HCT116 (cell line): Measurements from ENCODE around the gene SLIT1. TPM values are rescaled to one million over a fixed set of nuclear protein-coding genes. Genes with fewer than 3 reads are reported as not detected.

ENCODE experiments used
- ATAC-seq: fragments of 200-7000 bp; cut with Tn5 transposase; 2 replicates; pipeline ENCODE4 v1.9.1; 2020; ENCODE audit warnings: mild to moderate bottlenecking, moderate library complexity
- BruUV-seq: library from RNA; stranded (reverse); fragments of 400-500 nt; replicated peaks from 2 replicates; lab custom pipeline; 2021; lab: Mats Ljungman, UMichigan
- CTCF ChIA-PET: fragments of 300-600 bp; sonication (Branson Sonifier 250); formaldehyde crosslinking; loops from one replicate; lab custom pipeline; 2021; ENCODE audit warnings: antibody characterized with exemption; lab: Charles Lee
- POLR2A ChIA-PET: fragments of 300-600, 350-600 bp; sonication (Branson Sonifier 250); formaldehyde crosslinking; loops from one replicate; lab custom pipeline; 2021; ENCODE audit warnings: antibody characterized with exemption; lab: Charles Lee
- RAD21 ChIA-PET, 2 experiments: fragments of 300-600 bp; sonication (Branson Sonifier 250); formaldehyde crosslinking; loops; one replicate each; lab custom pipeline; 2023; ENCODE audit warnings: low total read pairs in 2 of 2; ENCODE audit not compliant: uncharacterized antibody in 2 of 2, unreplicated experiment in 2 of 2, low non-redundant PET in 1 of 2; lab: Charles Lee
- DNase-seq: peaks from one replicate; pipeline ENCODE4 v3.0.0-alpha.2; 2010; ENCODE audit warnings: low read depth, low spot score
- H2AFZ ChIP-seq: fragments of 200-600 bp; shearing (Covaris generic), sonication (generic); 2 replicates; pipeline ENCODE4 v1.6.1; 2017; ENCODE audit warnings: low read depth, mixed run types, mixed read lengths, antibody characterized with exemption, low read length; ENCODE audit not compliant: poor library complexity, severe bottlenecking
- H3K27ac ChIP-seq: 2 replicates; pipeline ENCODE4 v1.5.1; 2012; ENCODE audit warnings: low read depth, low read length
- H3K27me3 ChIP-seq: fragments of 200-600 bp; sonication (generic); 2 replicates; pipeline ENCODE4 v1.6.1; 2016; ENCODE audit warnings: mixed run types, low read length, mixed read lengths; ENCODE audit not compliant: insufficient read depth
- H3K36me3 ChIP-seq, 2 experiments: fragments of 200-500 bp in 1 of 2; fragments of 200-600 bp in 1 of 2; sonication (Bioruptor generic) in 1 of 2; sonication (generic) in 1 of 2; 2 replicates each; pipeline versions ENCODE4 v1.5.1 to v1.6.1; 2014 to 2016; ENCODE audit warnings: low read length in 2 of 2, inconsistent platforms in 1 of 2, mixed read lengths in 1 of 2, mixed run types in 1 of 2; ENCODE audit not compliant: insufficient read depth in 2 of 2, control insufficient read depth in 1 of 2
- H3K4me1 ChIP-seq, 2 experiments: fragments of 200-600 bp in 1 of 2; sonication (generic) in 1 of 2; 2 replicates each; pipeline versions ENCODE4 v1.5.1 to v1.6.1; 2012 to 2017; ENCODE audit warnings: low read length in 2 of 2, inconsistent platforms in 1 of 2, mild to moderate bottlenecking in 1 of 2, mixed read lengths in 1 of 2, mixed run types in 1 of 2, moderate library complexity in 1 of 2; ENCODE audit not compliant: insufficient read depth in 2 of 2, control insufficient read depth in 1 of 2
- H3K4me2 ChIP-seq: fragments of 200-600 bp; sonication (generic); 2 replicates; pipeline ENCODE4 v1.6.1; 2017; ENCODE audit warnings: mixed run types, low read length, mixed read lengths
- H3K4me3 ChIP-seq, 2 experiments: fragments of 200-600 bp in 1 of 2; sonication (generic) in 1 of 2; replicated peaks in 1 of 2; 2 replicates each; pipeline ENCODE4 v1.5.1; 2011 to 2016; ENCODE audit warnings: low read length in 2 of 2, control low read depth in 1 of 2, low read depth in 1 of 2, mild to moderate bottlenecking in 1 of 2, mixed read lengths in 1 of 2, mixed run types in 1 of 2
- H3K79me2 ChIP-seq: fragments of 200-600 bp; sonication (generic); 2 replicates; pipeline ENCODE4 v1.6.1; 2017; ENCODE audit warnings: mild to moderate bottlenecking, mixed run types, low read length, moderate library complexity, mixed read lengths; ENCODE audit not compliant: insufficient read depth
- H3K9ac ChIP-seq: fragments of 200-600 bp; sonication (generic); 2 replicates; pipeline ENCODE4 v1.6.1; 2016; ENCODE audit warnings: low read length, mixed read lengths
- H3K9me2 ChIP-seq: fragments of 200-600 bp; sonication (generic), shearing (Covaris generic); 2 replicates; pipeline ENCODE4 v1.6.1; 2017; ENCODE audit warnings: mixed run types, mild to moderate bottlenecking, moderate library complexity; ENCODE audit not compliant: insufficient read depth
- H3K9me3 ChIP-seq, 2 experiments: fragments of 200-500 bp in 1 of 2; fragments of 200-600 bp in 1 of 2; sonication (Bioruptor generic) in 1 of 2; sonication (generic) in 1 of 2; 2 replicates each; pipeline ENCODE4 v1.6.1; 2014 to 2017; ENCODE audit warnings: low read length in 2 of 2, mixed read lengths in 2 of 2, inconsistent platforms in 1 of 2, low read depth in 1 of 2, mild to moderate bottlenecking in 1 of 2, mixed run types in 1 of 2, moderate library complexity in 1 of 2; ENCODE audit not compliant: control insufficient read depth in 1 of 2, insufficient read depth in 1 of 2
- H4K20me1 ChIP-seq: fragments of 200-600 bp; sonication (generic), shearing (Covaris generic); 2 replicates; pipeline ENCODE4 v1.6.1; 2017; ENCODE audit warnings: mixed run types, mild to moderate bottlenecking, moderate library complexity; ENCODE audit not compliant: insufficient read depth
- CTCF ChIP-seq, 3 experiments: fragments of 200-600 bp in 1 of 3; sonication (generic) in 1 of 3; IDR thresholded peaks in 2 of 3; conservative IDR thresholded peaks in 1 of 3; 2 replicates each; pipeline ENCODE4 v1.5.1; 2012 to 2017; ENCODE audit warnings: low read depth in 2 of 3, low read length in 2 of 3, antibody characterized with exemption in 1 of 3, borderline replicate concordance in 1 of 3, control low read depth in 1 of 3, mild to moderate bottlenecking in 1 of 3, mixed read lengths in 1 of 3, mixed run types in 1 of 3, moderate library complexity in 1 of 3; ENCODE audit not compliant: insufficient read depth in 1 of 3
- EGR1 ChIP-seq: IDR thresholded peaks from 2 replicates; pipeline ENCODE4 v1.6.1; 2012; ENCODE audit warnings: low read depth
- ELF1 ChIP-seq: IDR thresholded peaks from 2 replicates; pipeline ENCODE4 v1.6.1; 2012; ENCODE audit warnings: low read depth, borderline replicate concordance
- EZH2 ChIP-seq: fragments of 200-600 bp; sonication (generic); IDR thresholded peaks from 2 replicates; pipeline ENCODE4 v1.6.1; 2017; ENCODE audit warnings: antibody characterized with exemption, mixed run types
- JUND ChIP-seq: IDR thresholded peaks from 2 replicates; pipeline ENCODE4 v1.6.1; 2012
- MAX ChIP-seq: IDR thresholded peaks from 2 replicates; pipeline ENCODE4 v1.6.1; 2012
- POLR2A ChIP-seq: IDR thresholded peaks from 2 replicates; pipeline ENCODE4 v1.7.0; 2011; ENCODE audit warnings: borderline replicate concordance; ENCODE audit not compliant: insufficient read depth, insufficient read length; ENCODE audit errors: extremely low read depth
- POLR2AphosphoS5 ChIP-seq: IDR thresholded peaks from 2 replicates; pipeline ENCODE4 v1.6.1; 2011; ENCODE audit warnings: mild to moderate bottlenecking, low read depth, low read length, moderate library complexity
- RAD21 ChIP-seq: IDR thresholded peaks from 2 replicates; pipeline ENCODE4 v1.6.1; 2012; ENCODE audit warnings: low read depth, mild to moderate bottlenecking
- SIN3A ChIP-seq: IDR thresholded peaks from 2 replicates; pipeline ENCODE4 v1.6.1; 2012; ENCODE audit warnings: low read depth
- SP1 ChIP-seq: IDR thresholded peaks from 2 replicates; pipeline ENCODE4 v1.6.1; 2012; ENCODE audit warnings: low read depth
- SRF ChIP-seq: IDR thresholded peaks from 2 replicates; pipeline ENCODE4 v1.6.1; 2012; ENCODE audit warnings: low read depth
- TCF7L2 ChIP-seq: IDR thresholded peaks from 2 replicates; pipeline ENCODE4 v1.7.0; 2011; ENCODE audit warnings: borderline replicate concordance, inconsistent platforms; ENCODE audit not compliant: insufficient read depth, insufficient read length; ENCODE audit errors: extremely low read depth
- ZBTB33 ChIP-seq: IDR thresholded peaks from 2 replicates; pipeline ENCODE4 v1.6.1; 2011; ENCODE audit warnings: mild to moderate bottlenecking, low read length, moderate library complexity; ENCODE audit not compliant: insufficient replicate concordance; ENCODE audit errors: extremely low read depth
- ZFX ChIP-seq: fragments of 450-650 bp; IDR thresholded peaks from 2 replicates; pipeline ENCODE4 v1.6.1; 2017
- intact Hi-C: fragments of 100-400 bp; cut with micrococcal nuclease; formaldehyde crosslinking; loops from 2 replicates; pipeline ENCODE4 v1.10.0; 2022
- total RNA-seq: library from RNA; stranded (reverse); gene quantifications from one replicate; pipeline ENCODE4 v1.2.1, GENCODE V29; 2021; ENCODE audit not compliant: unreplicated experiment

SLIT1 gene
- total RNA-seq, 1 experiment from 2014 or later = 0.42 TPM

- H3K36me3 ChIP-seq = no peaks in the 10 kb centered on the region
- no peak overlapping the region for H2AFZ ChIP-seq
- intact Hi-C loops = no loop called here
- no peaks in the 10 kb centered on the region for H3K27me3 ChIP-seq
- CTCF ChIA-PET = no interaction called here
- no peaks in the 10 kb centered on the region for H4K20me1 ChIP-seq
- no peak for TF ChIP-seq SP1
- TF ChIP-seq ELF1 = no peak
- TF ChIP-seq POLR2AphosphoS5 = no peak
- no peak for TF ChIP-seq EGR1
- no peak for TF ChIP-seq EZH2
- TF ChIP-seq MAX = no peak
- TF ChIP-seq POLR2A = no peak
- no peak for TF ChIP-seq ZFX
- TF ChIP-seq JUND = no peak
- TF ChIP-seq SIN3A = no peak
- TF ChIP-seq CTCF (IDR thresholded peaks at IDR 0.05 in 2 of 3, conservative IDR thresholded peaks at IDR 0.05 in 1 of 3; ENCODE audit: borderline replicate concordance in 1 of 3, insufficient read depth in 1 of 3, low read depth in 2 of 3, low read length in 2 of 3) = no peak
- TF ChIP-seq SRF = no peak
- TF ChIP-seq TCF7L2 = no peak
- no peak for TF ChIP-seq RAD21
- no peak for TF ChIP-seq ZBTB33
- H3K27ac ChIP-seq = no peak overlapping the region
- no peaks in the 10 kb centered on the region for H3K9me2 ChIP-seq
- POLR2A ChIA-PET = no interaction called here
- no peaks in the 10 kb centered on the region for H3K4me1 ChIP-seq
- H3K9ac ChIP-seq = no peak overlapping the region
- no peak for DNase-seq
- no peaks in the 10 kb centered on the region for H3K9me3 ChIP-seq
- ATAC-seq = no peak
- RAD21 ChIA-PET = no interaction called here
- no peaks in the 10 kb centered on the region for H3K79me2 ChIP-seq
- no TSS peak for BruUV-seq
- H3K4me3 ChIP-seq = no peak overlapping the region
- H3K4me2 ChIP-seq = no peak overlapping the region
Observed at GRCh38 chr10:96988426-96988825, 197.3 kb downstream of the SLIT1 start.
